ENCODE data around the gene MOG.

MOG gene

GRCh38 chr6:29611426-29611825, 45.5 kb upstream of the MOG start:
- no peaks in the 10 kb centered on the region for H3K27me3 ChIP-seq (ENCODE audit: insufficient read depth, poor library complexity, severe bottlenecking)
- H3K27ac ChIP-seq (replicated peaks): no peak overlapping the region
- no peak for DNase-seq (ENCODE audit: low read depth in 1 of 2, low spot score in 1 of 2)
- TF ChIP-seq SPI1 (IDR thresholded peaks at IDR 0.05; ENCODE audit: borderline replicate concordance, low read depth) (no peak), REST (IDR thresholded peaks at IDR 0.05; ENCODE audit: insufficient replicate concordance, low read depth) (no peak), POLR2AphosphoS5 (IDR thresholded peaks at IDR 0.05; ENCODE audit: low read depth) (no peak), GABPA (IDR thresholded peaks at IDR 0.05; ENCODE audit: low read depth) (no peak), CTCF (IDR thresholded peaks at IDR 0.05; ENCODE audit: insufficient read depth, low read length) (no peak)
- no peak overlapping the region for H3K4me3 ChIP-seq (replicated peaks; ENCODE audit: insufficient read depth, low read length)

GRCh38 chr6:29617782-29618554, 38.9 kb upstream of the MOG start:
- TF ChIP-seq SPI1 (IDR thresholded peaks at IDR 0.05; ENCODE audit: borderline replicate concordance, low read depth) (no peak), CTCF (IDR thresholded peaks at IDR 0.05; ENCODE audit: insufficient read depth, low read length) (no peak)
- Histone ChIP-seq H3K4me3 (replicated peaks; ENCODE audit: insufficient read depth, low read length) (no peak overlapping the region), H3K27ac (replicated peaks) (no peak overlapping the region), H3K27me3 (ENCODE audit: insufficient read depth, poor library complexity, severe bottlenecking) (peaks cover 4% of the 10 kb centered on the region)
- DNase-seq (ENCODE audit: low read depth in 1 of 2, low spot score in 1 of 2): no peak

- H3K4me3 ChIP-seq (replicated peaks; ENCODE audit: insufficient read depth, low read length): no peak overlapping the region
- H3K27ac ChIP-seq (replicated peaks): no peak overlapping the region
- DNase-seq (ENCODE audit: low read depth in 1 of 2, low spot score in 1 of 2): no peak
- TF ChIP-seq SPI1 (IDR thresholded peaks at IDR 0.05; ENCODE audit: borderline replicate concordance, low read depth): no peak
- no peak for TF ChIP-seq REST (IDR thresholded peaks at IDR 0.05; ENCODE audit: insufficient replicate concordance, low read depth)
- no peak for TF ChIP-seq POLR2AphosphoS5 (IDR thresholded peaks at IDR 0.05; ENCODE audit: low read depth)
- no peak for TF ChIP-seq GABPA (IDR thresholded peaks at IDR 0.05; ENCODE audit: low read depth)
- TF ChIP-seq CTCF (IDR thresholded peaks at IDR 0.05; ENCODE audit: insufficient read depth, low read length): no peak
- peaks cover 10% of the 10 kb centered on the region for H3K27me3 ChIP-seq (ENCODE audit: insufficient read depth, poor library complexity, severe bottlenecking)
Observed at GRCh38 chr6:29619578-29620160, 37.2 kb upstream of the MOG start.

All from HL-60 (cell line).